ENCODE measurements around the gene KIAA1328.

DNA sequence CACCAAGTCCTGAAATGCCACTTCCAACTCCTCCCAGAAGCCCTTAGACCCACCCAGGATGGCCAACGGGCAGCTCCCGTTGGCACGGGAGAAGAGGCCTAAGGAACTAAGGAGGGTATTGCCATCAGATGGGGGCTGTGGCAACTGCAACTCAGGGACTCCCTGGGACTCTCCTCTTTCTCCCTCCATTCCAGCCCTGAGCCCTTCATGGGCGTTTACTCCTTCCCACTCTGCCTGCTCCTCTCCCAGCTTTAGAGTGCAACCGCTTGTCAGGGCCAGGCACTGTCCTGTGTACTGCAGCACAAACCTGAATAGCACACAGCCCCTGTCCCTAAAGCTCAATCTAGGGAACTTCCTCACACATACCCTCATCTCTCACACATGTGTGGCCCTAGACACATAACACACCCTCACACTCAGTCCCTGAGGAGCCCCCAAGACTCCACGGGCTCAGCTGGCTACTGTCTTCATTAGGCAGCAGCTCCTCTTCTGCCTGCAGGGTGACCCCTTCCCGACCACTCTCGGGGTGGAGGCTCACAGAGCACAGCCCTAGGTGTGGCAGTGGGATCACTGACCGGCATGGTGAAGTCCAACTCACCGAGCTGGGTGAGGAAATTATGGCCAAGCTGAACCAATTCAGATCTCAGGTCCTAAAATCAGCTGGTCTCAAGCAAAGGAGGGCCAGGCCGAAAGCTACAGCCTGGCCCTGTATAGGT is 420.4 kb downstream of the KIAA1328 start:
- TF ChIP-seq, protein P1, sequence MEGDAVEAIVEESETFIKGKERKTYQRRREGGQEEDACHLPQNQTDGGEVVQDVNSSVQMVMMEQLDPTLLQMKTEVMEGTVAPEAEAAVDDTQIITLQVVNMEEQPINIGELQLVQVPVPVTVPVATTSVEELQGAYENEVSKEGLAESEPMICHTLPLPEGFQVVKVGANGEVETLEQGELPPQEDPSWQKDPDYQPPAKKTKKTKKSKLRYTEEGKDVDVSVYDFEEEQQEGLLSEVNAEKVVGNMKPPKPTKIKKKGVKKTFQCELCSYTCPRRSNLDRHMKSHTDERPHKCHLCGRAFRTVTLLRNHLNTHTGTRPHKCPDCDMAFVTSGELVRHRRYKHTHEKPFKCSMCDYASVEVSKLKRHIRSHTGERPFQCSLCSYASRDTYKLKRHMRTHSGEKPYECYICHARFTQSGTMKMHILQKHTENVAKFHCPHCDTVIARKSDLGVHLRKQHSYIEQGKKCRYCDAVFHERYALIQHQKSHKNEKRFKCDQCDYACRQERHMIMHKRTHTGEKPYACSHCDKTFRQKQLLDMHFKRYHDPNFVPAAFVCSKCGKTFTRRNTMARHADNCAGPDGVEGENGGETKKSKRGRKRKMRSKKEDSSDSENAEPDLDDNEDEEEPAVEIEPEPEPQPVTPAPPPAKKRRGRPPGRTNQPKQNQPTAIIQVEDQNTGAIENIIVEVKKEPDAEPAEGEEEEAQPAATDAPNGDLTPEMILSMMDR (IDR thresholded peaks at IDR 0.05), result no peak
- TF ChIP-seq POLR2A (IDR thresholded peaks at IDR 0.05), result no peak
